GM18517 (cell line): ENCODE measurements around the gene INHBE.
"Not testable (repeated sequence)": the region's sequence is repeated elsewhere in the genome, so short reads cannot be mapped to it uniquely, and the experiment has no call there.

ENCODE experiments used
- ATAC-seq: cut with Tn5 transposase; IDR thresholded peaks from one replicate; pipeline ENCODE4 v1.9.1; 2021; ENCODE audit warnings: mild to moderate bottlenecking, moderate library complexity; ENCODE audit not compliant: unreplicated experiment

Gene INHBE

DNA sequence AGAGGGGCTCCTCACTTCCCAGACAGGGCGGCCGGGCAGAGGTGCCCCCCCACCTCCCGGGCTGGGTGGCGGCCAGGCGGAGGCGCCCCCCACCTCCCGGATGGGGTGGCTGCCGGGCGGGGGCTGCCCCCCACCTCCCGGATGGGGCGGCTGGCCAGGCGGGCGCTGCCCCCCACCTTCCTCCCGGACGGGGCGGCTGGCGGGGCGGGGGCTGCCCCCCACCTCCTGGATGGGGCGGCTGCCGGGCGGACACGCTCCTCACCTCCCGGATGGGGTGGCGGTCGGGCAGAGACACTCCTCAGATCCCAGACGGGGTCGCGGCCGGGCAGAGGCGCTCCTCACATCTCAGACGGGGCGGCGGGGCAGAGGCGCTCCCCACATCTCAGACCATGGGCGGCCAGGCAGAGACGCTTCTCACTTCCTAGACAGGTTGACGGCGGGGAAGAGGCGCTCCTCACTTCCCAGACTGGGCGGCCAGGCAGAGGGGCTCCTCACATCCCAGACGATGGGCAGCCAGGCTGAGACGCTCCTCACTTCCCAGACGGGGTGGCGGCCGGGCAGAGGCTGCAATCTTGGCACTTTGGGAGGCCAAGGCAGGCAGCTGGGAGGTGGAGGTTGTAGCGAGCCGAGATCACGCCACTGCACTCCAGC is 40.1 kb downstream of the INHBE start:
- not testable (repeated sequence) for ATAC-seq

DNA sequence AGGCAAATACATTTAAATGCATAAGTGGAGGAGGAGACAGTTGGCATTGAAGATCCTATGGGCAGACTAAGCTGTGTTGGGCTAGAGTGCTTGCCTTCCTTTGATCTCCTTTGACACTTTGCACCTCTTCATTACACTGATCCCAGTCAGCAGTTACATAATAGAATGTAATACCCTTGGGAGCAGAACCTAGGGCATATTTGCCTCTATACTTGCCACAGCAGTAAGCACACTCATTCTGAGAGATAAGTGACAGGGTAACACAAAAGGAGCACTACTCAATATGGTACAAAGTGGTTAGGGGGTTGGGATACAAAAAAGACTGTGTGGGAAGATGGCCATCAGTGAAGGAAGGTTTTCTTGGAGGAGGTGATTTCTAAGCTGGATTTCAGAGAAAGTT is 41.7 kb downstream of the INHBE start:
- no peak for ATAC-seq

DNA sequence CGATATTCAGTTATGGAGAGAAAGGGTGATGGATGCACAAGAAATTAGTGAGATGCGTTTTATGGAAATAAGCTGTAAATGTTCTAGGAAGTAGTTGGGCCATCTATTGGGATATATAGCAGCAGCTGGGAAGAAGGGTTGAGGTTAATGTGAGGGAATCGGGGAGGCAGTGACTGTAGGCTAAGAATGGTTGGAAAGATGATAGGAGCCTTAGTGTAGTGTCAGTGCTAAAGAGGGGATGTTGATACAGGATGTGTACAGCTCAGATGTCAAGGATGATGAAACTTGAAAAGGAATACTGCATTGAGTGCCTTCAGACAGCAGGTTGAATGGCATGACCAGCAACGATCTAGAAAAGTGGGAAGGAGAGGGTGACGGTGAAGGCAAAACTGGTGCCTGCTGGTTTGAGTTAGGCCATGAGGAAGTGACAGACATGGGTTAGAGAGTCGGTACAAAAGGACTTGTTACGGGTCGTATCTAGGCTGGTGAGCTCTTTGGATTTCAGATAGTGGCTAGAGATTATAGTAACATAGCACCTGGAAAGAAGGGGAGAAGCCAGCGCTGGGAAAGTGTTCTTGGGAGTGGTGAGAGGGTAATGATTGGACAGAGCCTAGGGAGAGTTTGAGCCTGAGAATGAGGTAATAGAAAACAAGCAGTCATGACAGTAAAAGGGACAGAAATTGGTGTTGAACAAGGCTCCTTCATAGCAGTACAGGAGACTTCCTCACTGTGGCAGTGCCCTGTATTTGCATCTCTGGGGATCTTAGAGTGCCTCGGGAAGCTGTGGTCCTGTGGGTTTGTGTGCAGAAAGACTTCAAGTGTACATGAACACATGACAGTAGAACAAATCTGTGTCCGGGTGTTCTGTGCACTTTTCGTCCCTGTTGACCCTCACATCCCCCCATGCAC is 42.4 kb downstream of the INHBE start:
- no peak for ATAC-seq

DNA sequence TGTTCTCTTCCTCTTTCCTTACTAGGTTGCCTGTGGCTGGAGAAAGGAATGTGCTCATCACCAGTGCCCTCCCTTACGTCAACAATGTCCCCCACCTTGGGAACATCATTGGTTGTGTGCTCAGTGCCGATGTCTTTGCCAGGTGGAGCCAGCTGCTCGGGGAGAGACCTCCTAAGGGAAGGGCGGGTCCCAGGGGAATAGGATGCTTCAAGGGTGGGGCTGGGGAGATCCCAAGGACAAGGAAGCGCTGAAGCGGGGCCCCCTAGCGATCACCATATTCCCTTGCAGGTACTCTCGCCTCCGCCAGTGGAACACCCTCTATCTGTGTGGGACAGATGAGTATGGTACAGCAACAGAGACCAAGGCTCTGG is 43.0 kb downstream of the INHBE start:
- no peak for ATAC-seq

DNA sequence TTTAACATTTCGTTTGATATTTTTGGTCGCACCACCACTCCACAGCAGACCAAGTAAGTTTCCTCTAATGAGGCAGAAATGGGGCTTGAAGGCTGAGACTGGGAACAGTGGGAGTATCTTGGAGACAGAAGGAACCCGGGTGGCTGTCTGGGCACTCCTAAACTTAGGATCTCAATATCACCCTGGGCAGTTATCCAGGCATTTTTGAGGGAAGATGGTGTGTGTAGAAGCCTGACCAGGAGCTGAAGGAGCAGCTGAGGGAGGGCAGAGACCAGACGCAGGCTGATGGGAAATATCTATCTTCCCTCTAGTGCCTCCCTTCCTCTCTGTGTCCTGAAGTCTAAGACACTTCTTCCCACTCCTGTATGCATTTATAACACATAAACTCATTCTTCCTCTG is 43.5 kb downstream of the INHBE start:
- no peak for ATAC-seq

DNA sequence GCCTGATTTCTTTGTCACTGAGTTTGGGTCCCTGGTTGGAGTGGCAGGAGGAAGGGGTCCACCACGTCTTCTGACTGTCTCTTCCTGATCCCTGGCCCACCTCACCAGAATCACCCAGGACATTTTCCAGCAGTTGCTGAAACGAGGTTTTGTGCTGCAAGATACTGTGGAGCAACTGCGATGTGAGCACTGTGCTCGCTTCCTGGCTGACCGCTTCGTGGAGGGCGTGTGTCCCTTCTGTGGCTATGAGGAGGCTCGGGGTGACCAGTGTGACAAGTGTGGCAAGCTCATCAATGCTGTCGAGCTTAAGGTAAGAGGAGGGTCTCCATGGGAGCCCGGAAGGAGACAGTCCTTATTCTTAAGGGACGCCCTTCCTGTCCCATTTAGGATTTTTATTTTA is 45.1 kb downstream of the INHBE start:
- ATAC-seq: no peak

DNA sequence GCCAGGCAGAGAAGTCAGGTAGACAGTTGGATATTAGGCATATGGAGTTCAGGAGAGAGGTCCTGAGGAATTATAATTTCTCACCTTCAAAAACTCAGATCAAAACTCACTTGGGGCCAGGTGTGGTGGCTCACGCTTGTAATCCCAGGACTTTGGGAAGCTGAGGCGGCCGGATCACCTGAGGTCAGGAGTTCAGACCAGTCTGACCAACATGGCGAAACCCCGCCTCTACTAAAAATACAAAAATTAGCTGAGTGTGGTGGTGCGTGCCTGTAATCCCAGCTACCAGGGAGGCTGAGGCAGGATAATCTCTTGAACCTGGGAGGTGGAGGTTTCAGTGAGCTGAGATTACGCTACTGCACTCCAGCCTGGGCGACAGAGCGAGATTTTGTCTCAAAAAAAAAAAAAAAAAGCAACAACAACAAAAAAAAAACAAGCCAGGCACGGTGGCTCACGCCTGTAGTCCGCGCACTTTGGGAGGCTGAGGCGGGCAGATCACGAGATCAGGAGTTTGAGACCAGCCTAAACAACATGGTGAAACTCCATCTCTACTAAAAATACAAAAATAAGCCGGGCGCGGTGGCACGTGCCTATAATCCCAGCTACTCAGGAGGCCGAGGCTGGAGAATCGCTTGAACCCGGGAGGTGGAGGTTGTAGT is 47.3 kb downstream of the INHBE start:
- not testable (repeated sequence) for ATAC-seq

DNA sequence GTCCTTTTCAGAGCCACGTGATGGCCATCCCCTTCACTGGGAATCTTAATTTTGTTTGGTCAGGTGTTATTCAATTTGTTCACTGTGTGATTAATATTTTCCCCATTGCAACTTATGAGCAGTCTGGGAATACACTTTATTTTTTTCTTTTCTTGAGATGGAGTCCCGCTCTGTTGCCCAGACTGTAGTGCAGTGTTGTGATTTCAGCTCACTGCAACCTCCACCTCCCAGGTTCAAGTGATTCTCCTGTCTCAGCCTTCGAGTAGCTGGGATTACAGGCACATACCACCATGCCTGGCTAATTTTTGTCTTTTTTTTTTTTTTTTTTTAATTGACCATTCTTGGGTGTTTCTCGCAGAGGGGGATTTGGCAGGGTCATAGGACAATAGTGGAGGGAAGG is 51.4 kb downstream of the INHBE start:
- ATAC-seq: not testable (repeated sequence)
